ENCODE results near the gene ZPR1.

GRCh38 chr11:116787436-116787785, 412 bp downstream of the ZPR1 start:
- TF ChIP-seq POLR2A (IDR thresholded peaks at IDR 0.05) (no peak), CTCF (IDR thresholded peaks at IDR 0.05 in 8 of 11, conservative IDR thresholded peaks at IDR 0.05 in 3 of 11) (no peak)

Measured in spleen (tissue), 7 donors.